PC-3 (cell line): ENCODE data around the gene TRIP12.

Experiments used
- EZH2 ChIP-seq: fragments of 300-600 bp; sonication (generic); IDR thresholded peaks from one replicate; pipeline ENCODE4 v1.6.1; 2017; ENCODE audit warnings: antibody characterized with exemption, mild to moderate bottlenecking, low read length; ENCODE audit not compliant: unreplicated experiment
- EZH2phosphoT487 ChIP-seq: fragments of 300-600 bp; sonication (generic); IDR thresholded peaks from 2 replicates; pipeline ENCODE4 v1.6.1; 2018; ENCODE audit warnings: mild to moderate bottlenecking, antibody characterized with exemption, low read length, borderline replicate concordance
- TF ChIP-seq, protein P1 (sequence below): fragments of 300-600 bp; sonication (generic); conservative IDR thresholded peaks from 2 replicates; pipeline ENCODE4 v1.5.1; 2017; ENCODE audit warnings: antibody characterized with exemption, low read depth, mild to moderate bottlenecking, low read length

DNA sequence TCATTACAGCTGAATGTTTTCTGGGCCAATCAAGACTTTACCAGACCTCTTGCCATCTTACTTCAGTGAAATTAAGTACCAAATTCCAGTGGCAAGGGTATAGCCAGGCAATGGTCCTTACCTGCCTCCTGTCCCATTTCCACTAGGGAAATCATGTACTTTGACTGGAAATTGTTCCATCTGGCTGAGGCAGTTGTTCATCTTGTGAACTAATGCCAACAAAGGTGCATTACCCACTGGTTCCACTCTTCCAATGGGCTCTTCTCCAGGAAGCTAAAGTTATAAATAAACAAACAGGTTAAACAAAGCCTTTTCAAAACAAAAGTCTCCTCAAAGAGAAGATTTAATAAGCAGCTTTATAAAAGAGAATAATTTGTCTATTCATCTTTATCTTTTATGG, 126.8 kb downstream of the TRIP12 start:
- TF ChIP-seq, protein P1, sequence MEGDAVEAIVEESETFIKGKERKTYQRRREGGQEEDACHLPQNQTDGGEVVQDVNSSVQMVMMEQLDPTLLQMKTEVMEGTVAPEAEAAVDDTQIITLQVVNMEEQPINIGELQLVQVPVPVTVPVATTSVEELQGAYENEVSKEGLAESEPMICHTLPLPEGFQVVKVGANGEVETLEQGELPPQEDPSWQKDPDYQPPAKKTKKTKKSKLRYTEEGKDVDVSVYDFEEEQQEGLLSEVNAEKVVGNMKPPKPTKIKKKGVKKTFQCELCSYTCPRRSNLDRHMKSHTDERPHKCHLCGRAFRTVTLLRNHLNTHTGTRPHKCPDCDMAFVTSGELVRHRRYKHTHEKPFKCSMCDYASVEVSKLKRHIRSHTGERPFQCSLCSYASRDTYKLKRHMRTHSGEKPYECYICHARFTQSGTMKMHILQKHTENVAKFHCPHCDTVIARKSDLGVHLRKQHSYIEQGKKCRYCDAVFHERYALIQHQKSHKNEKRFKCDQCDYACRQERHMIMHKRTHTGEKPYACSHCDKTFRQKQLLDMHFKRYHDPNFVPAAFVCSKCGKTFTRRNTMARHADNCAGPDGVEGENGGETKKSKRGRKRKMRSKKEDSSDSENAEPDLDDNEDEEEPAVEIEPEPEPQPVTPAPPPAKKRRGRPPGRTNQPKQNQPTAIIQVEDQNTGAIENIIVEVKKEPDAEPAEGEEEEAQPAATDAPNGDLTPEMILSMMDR, result no peak
- TF ChIP-seq EZH2 (no peak), EZH2phosphoT487 (no peak)
